CD4-positive, alpha-beta T cell (primary cell): Measurements from ENCODE around the gene TSEN2. TPM values are rescaled to one million over a fixed set of nuclear protein-coding genes. Genes with fewer than 3 reads are reported as not detected.

Experiments
- ATAC-seq: fragments of 200-7000 bp; cut with Tn5 transposase; one replicate; pipeline ENCODE4 v1.10.0; 2022; ENCODE audit warnings: mild to moderate bottlenecking; ENCODE audit not compliant: poor library complexity
- CTCF ChIA-PET: fragments of 350-600 bp; sonication (Branson Sonifier 250); formaldehyde crosslinking; loops from one replicate; lab custom pipeline; 2021; ENCODE audit warnings: antibody characterized with exemption, inconsistent platforms; lab: Charles Lee
- POLR2A ChIA-PET: fragments of 350-600 bp; sonication (Branson Sonifier 250); formaldehyde crosslinking; loops from one replicate; lab custom pipeline; 2021; ENCODE audit warnings: antibody characterized with exemption, inconsistent platforms; lab: Charles Lee
- DNase-seq, 14 experiments: peaks; one replicate each; pipeline ENCODE4 v3.0.0-alpha.2; 2013 to 2020; ENCODE audit warnings: mixed read lengths in 2 of 14
- H3K27ac ChIP-seq, 2 donors: one replicate each; pipeline versions ENCODE4 v1.5.1 to v1.7.0; 2013; ENCODE audit warnings: low read length in 2 of 2, low read depth in 1 of 2, mild to moderate bottlenecking in 1 of 2
- H3K27me3 ChIP-seq, 2 experiments: 1 replicate in 1 of 2; 2 replicates in 1 of 2; pipeline versions ENCODE4 v1.6.1 to v1.7.0; 2013; ENCODE audit warnings: low read length in 2 of 2, control low read depth in 1 of 2, mild to moderate bottlenecking in 1 of 2, moderate library complexity in 1 of 2; ENCODE audit not compliant: insufficient read depth in 2 of 2, control insufficient read depth in 1 of 2
- H3K36me3 ChIP-seq: one replicate; pipeline ENCODE4 v1.6.1; 2013; ENCODE audit warnings: low read length, control low read depth; ENCODE audit not compliant: insufficient read depth
- H3K4me1 ChIP-seq: one replicate; pipeline ENCODE4 v1.6.1; 2013; ENCODE audit warnings: low read length, control low read depth; ENCODE audit not compliant: insufficient read depth
- H3K4me3 ChIP-seq: one replicate; pipeline ENCODE4 v1.5.1; 2013; ENCODE audit warnings: mild to moderate bottlenecking, low read length, moderate library complexity
- H3K9me3 ChIP-seq, 2 experiments: 1 replicate in 1 of 2; 2 replicates in 1 of 2; pipeline versions ENCODE4 v1.6.1 to v1.7.0; 2013; ENCODE audit warnings: low read length in 2 of 2, mild to moderate bottlenecking in 2 of 2, control low read depth in 1 of 2, moderate library complexity in 1 of 2; ENCODE audit not compliant: control insufficient read depth in 1 of 2, insufficient read depth in 1 of 2
- H3K27ac Mint-ChIP-seq: one replicate; pipeline ENCODE4 v1.8.0; 2020; ENCODE audit warnings: mixed read lengths
- H3K27me3 Mint-ChIP-seq: one replicate; pipeline ENCODE4 v1.8.0; 2021; ENCODE audit warnings: mixed read lengths
- H3K36me3 Mint-ChIP-seq: one replicate; pipeline ENCODE4 v1.8.0; 2021; ENCODE audit warnings: low read depth, mixed read lengths
- H3K4me1 Mint-ChIP-seq: one replicate; pipeline ENCODE4 v1.8.0; 2021; ENCODE audit warnings: low read depth, mixed read lengths
- H3K4me3 Mint-ChIP-seq: one replicate; pipeline ENCODE4 v1.8.0; 2020; ENCODE audit warnings: mild to moderate bottlenecking, mixed read lengths
- H3K9me3 Mint-ChIP-seq: one replicate; pipeline ENCODE4 v1.8.0; 2020; ENCODE audit warnings: mixed read lengths
- intact Hi-C, 2 experiments: fragments of 100-400 bp; cut with DNase I in 1 of 2; cut with micrococcal nuclease in 1 of 2; formaldehyde crosslinking; loops; one replicate each; pipeline versions ENCODE4 v1.15.1 to v1.9.0; 2023 to 2025; cut with DNase I, micrococcal nuclease
- total RNA-seq, 174 experiments: library from RNA in 2 of 174; stranded (reverse) in 2 of 174; gene quantifications; one replicate each; pipeline ENCODE4 v1.2.3 and lab custom pipeline; 2021 to 2026
- TF ChIP-seq, protein P1 (sequence below): fragments of 200-600 bp; IDR thresholded peaks from one replicate; pipeline ENCODE4 v1.8.0; 2022; ENCODE audit warnings: antibody characterized with exemption, mild to moderate bottlenecking

Gene TSEN2
- total RNA-seq, 2 experiments from 2014 or later: 8.0 to 8.2 TPM

DNA sequence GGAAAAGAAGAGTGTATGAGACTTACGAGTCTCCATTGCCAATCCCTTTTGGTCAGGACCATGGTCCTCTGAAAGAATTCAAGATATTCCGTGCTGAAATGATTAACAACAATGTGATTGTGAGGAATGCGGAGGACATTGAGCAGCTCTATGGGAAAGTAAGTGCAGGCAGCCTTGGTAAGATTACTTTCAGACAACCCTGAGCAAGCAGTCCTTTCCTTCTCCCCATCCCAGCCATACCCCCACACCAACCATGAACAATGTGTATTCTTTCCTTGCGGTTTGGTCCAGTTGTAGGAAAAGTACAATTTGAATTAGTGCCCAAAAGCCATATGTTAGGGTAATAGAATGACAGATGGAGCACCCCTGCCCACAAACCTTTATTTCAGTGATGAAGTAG, 5.6 kb downstream of the TSEN2 start:
- H3K4me3 Mint-ChIP-seq: no peak overlapping the region
- Histone ChIP-seq H3K27ac (no peak overlapping the region), H3K27me3 (no peaks in the 10 kb centered on the region), H3K4me3 (no peak overlapping the region), H3K9me3 (no peaks in the 10 kb centered on the region), H3K36me3 (peaks cover 12% of the 10 kb centered on the region), H3K4me1 (peaks cover 8% of the 10 kb centered on the region)
- CTCF ChIA-PET: no interaction called here
- H3K27ac Mint-ChIP-seq: no peak overlapping the region
- DNase-seq (no peak), ATAC-seq (no peak)
- H3K36me3 Mint-ChIP-seq: peaks cover 42% of the 10 kb centered on the region
- peaks cover 29% of the 10 kb centered on the region for H3K4me1 Mint-ChIP-seq
- no peaks in the 10 kb centered on the region for H3K27me3 Mint-ChIP-seq
- POLR2A ChIA-PET: no interaction called here
- intact Hi-C loops: loop anchor here in 1 of 2 experiments (2.0 to 10.0 kb wide), 6 partner anchors 57 to 1945 kb away; partner anchors contain the start of genes ATG7 and RAF1
- no peaks in the 10 kb centered on the region for H3K9me3 Mint-ChIP-seq
- TF ChIP-seq, protein P1, sequence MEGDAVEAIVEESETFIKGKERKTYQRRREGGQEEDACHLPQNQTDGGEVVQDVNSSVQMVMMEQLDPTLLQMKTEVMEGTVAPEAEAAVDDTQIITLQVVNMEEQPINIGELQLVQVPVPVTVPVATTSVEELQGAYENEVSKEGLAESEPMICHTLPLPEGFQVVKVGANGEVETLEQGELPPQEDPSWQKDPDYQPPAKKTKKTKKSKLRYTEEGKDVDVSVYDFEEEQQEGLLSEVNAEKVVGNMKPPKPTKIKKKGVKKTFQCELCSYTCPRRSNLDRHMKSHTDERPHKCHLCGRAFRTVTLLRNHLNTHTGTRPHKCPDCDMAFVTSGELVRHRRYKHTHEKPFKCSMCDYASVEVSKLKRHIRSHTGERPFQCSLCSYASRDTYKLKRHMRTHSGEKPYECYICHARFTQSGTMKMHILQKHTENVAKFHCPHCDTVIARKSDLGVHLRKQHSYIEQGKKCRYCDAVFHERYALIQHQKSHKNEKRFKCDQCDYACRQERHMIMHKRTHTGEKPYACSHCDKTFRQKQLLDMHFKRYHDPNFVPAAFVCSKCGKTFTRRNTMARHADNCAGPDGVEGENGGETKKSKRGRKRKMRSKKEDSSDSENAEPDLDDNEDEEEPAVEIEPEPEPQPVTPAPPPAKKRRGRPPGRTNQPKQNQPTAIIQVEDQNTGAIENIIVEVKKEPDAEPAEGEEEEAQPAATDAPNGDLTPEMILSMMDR: no peak

DNA sequence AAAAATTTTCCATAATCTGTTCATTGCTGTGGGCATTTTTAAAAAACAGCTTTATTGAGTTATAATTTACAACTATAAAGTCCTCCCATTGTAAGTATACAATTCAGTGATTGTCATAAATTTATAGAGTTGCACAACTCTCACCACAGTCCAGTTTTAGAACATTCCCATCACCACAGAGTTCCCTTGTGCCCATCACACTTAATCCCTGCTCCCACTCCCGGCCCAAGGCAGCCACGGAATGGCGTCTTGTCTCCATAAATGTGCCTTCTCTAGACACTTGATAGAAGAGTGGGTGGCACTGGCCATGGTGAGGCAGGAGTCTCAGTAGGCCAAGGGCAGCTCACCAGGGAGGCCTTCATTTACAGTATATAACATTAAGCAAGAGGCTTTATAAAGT, 6.3 kb downstream of the TSEN2 start:
- peaks cover 22% of the 10 kb centered on the region for H3K4me1 Mint-ChIP-seq
- peaks cover 45% of the 10 kb centered on the region for H3K36me3 Mint-ChIP-seq
- Histone ChIP-seq H3K27ac (no peak overlapping the region), H3K36me3 (peaks cover 15% of the 10 kb centered on the region), H3K9me3 (no peaks in the 10 kb centered on the region), H3K4me1 (peaks cover 1% of the 10 kb centered on the region), H3K27me3 (no peaks in the 10 kb centered on the region), H3K4me3 (no peak overlapping the region)
- TF ChIP-seq, protein P1: no peak
- H3K9me3 Mint-ChIP-seq: no peaks in the 10 kb centered on the region
- intact Hi-C loops: loop anchor here in 1 of 2 experiments (2.0 kb wide), 1 partner anchor 56 kb away; no protein-coding TSS in a partner anchor
- H3K27me3 Mint-ChIP-seq: no peaks in the 10 kb centered on the region
- H3K27ac Mint-ChIP-seq: no peak overlapping the region
- ATAC-seq (no peak), DNase-seq (no peak)
- ChIA-PET CTCF (no interaction called here), POLR2A (no interaction called here)
- no peak overlapping the region for H3K4me3 Mint-ChIP-seq

DNA sequence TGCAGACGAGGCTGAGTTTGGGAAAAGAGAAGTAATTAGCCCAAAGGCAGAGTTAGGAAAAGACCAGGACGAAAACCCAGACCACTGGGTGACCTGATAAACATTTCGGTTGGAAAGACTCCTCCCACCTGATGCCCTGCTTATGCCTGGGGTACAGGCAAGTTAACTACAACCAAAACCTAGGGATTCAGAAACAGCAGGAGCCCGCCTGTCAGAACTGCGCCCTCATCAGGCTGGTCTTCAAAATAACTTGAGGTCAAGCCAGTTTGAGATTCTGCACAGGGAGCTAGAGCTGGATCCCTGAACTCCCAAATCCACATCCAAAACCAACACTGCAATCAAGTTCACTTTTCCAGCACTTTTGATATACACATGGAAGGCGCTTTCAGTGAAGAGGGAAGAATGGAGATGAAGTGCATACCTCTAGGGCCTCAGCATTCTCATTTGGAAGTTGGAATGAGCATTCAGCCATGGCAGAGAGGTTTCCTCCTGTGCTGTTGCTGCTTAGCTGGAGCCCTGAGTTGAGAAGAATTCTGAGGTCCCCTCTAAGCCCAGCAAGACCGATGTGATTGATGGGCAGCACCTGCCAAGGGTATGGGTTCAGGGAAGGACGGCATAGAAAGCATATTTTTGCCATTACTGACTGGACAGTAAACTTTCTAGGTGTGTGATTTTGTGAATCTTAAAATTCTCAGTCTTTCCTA, 11.6 kb downstream of the TSEN2 start:
- DNase-seq (no peak), ATAC-seq (no peak)
- Mint-ChIP-seq H3K27me3 (no peaks in the 10 kb centered on the region), H3K27ac (no peak overlapping the region), H3K36me3 (peaks cover 80% of the 10 kb centered on the region), H3K4me1 (no peaks in the 10 kb centered on the region), H3K4me3 (no peak overlapping the region), H3K9me3 (no peaks in the 10 kb centered on the region)
- intact Hi-C loops: no loop called here
- CTCF ChIA-PET: no interaction called here
- H3K4me3 ChIP-seq: no peak overlapping the region
- no peak overlapping the region for H3K27ac ChIP-seq
- POLR2A ChIA-PET: interaction anchor here (1.1 kb wide), 1 partner anchor 12 kb away, joined by 6 read pairs; the partner anchor contains the start of gene TSEN2
- H3K9me3 ChIP-seq: no peaks in the 10 kb centered on the region
- H3K4me1 ChIP-seq: no peaks in the 10 kb centered on the region
- TF ChIP-seq, protein P1: no peak
- H3K36me3 ChIP-seq: peaks cover 45% of the 10 kb centered on the region
- H3K27me3 ChIP-seq: no peaks in the 10 kb centered on the region
